GM23338 (cell line): ENCODE data around the gene DTNB. TPM values are rescaled to one million over a fixed set of nuclear protein-coding genes. Genes with fewer than 3 reads are reported as not detected.
"Not testable (repeated sequence)": the region's sequence is repeated elsewhere in the genome, so short reads cannot be mapped to it uniquely, and the experiment has no call there.

Experiments
- ATAC-seq: fragments of 200-7000 bp; cut with Tn5 transposase; 3 replicates; pipeline ENCODE4 v1.9.1; 2020
- DNase-seq: peaks from one replicate; pipeline ENCODE4 v3.0.0-alpha.2; 2015; ENCODE audit warnings: low spot score
- H2AFZ ChIP-seq: fragments of 200-600 bp; sonication (generic); 2 replicates; pipeline ENCODE4 v1.8.0; 2016; ENCODE audit warnings: antibody characterized with exemption, mild to moderate bottlenecking, moderate library complexity
- H3F3A ChIP-seq: fragments of 200-600 bp; sonication (generic); replicated peaks from 2 replicates; pipeline ENCODE4 v1.8.0; 2017; ENCODE audit warnings: antibody characterized with exemption, mixed run types, low read depth
- H3K27ac ChIP-seq: fragments of 200-600 bp; sonication (generic); 2 replicates; pipeline ENCODE4 v1.6.1; 2016; ENCODE audit warnings: low read depth
- H3K27me3 ChIP-seq: fragments of 200-600 bp; sonication (generic); 2 replicates; pipeline ENCODE4 v1.8.0; 2016; ENCODE audit warnings: mild to moderate bottlenecking, mixed run types, moderate library complexity; ENCODE audit not compliant: insufficient read depth
- H3K36me3 ChIP-seq: fragments of 200-600 bp; sonication (generic); 2 replicates; pipeline ENCODE4 v1.8.0; 2016; ENCODE audit warnings: mild to moderate bottlenecking; ENCODE audit not compliant: insufficient read depth
- H3K4me1 ChIP-seq: fragments of 200-600 bp; sonication (generic); 2 replicates; pipeline ENCODE4 v1.8.0; 2016; ENCODE audit warnings: mild to moderate bottlenecking, moderate library complexity; ENCODE audit not compliant: insufficient read depth
- H3K4me2 ChIP-seq: fragments of 200-600 bp; sonication (generic); 2 replicates; pipeline ENCODE4 v1.7.1; 2017; ENCODE audit warnings: mixed run types
- H3K4me3 ChIP-seq: fragments of 200-600 bp; sonication (generic); 2 replicates; pipeline ENCODE4 v1.6.1; 2016; ENCODE audit warnings: mixed run types
- H3K79me2 ChIP-seq: fragments of 200-600 bp; sonication (generic); replicated peaks from 2 replicates; pipeline ENCODE4 v1.8.0; 2017; ENCODE audit warnings: mild to moderate bottlenecking; ENCODE audit not compliant: insufficient read depth
- H3K9me2 ChIP-seq: fragments of 200-600 bp; sonication (generic); 2 replicates; pipeline ENCODE4 v1.8.0; 2017; ENCODE audit not compliant: insufficient read depth
- H4K20me1 ChIP-seq: fragments of 200-600 bp; sonication (generic); replicated peaks from 2 replicates; pipeline ENCODE4 v1.8.0; 2017; ENCODE audit warnings: mild to moderate bottlenecking; ENCODE audit not compliant: insufficient read depth
- H3K27ac Mint-ChIP-seq: 2 replicates; pipeline ENCODE4 v1.8.0; 2020; ENCODE audit warnings: inconsistent platforms, mild to moderate bottlenecking, moderate library complexity, mixed read lengths
- H3K27me3 Mint-ChIP-seq: 3 replicates; pipeline ENCODE4 v1.8.0; 2022; ENCODE audit warnings: low read depth, mild to moderate bottlenecking, moderate library complexity, mixed read lengths, inconsistent platforms; ENCODE audit not compliant: insufficient read depth, poor library complexity
- H3K36me3 Mint-ChIP-seq: 3 replicates; pipeline ENCODE4 v1.8.0; 2021; ENCODE audit warnings: low read depth, mild to moderate bottlenecking, inconsistent platforms, moderate library complexity, mixed read lengths
- H3K4me1 Mint-ChIP-seq: 3 replicates; pipeline ENCODE4 v1.8.0; 2020; ENCODE audit warnings: mild to moderate bottlenecking, inconsistent platforms, mixed read lengths
- H3K4me3 Mint-ChIP-seq: 3 replicates; pipeline ENCODE4 v1.8.0; 2021; ENCODE audit warnings: moderate library complexity, mild to moderate bottlenecking, inconsistent platforms, mixed read lengths
- H3K9me3 Mint-ChIP-seq: 3 replicates; pipeline ENCODE4 v1.8.0; 2020; ENCODE audit warnings: moderate library complexity, mild to moderate bottlenecking, inconsistent platforms, mixed read lengths
- CREB1 ChIP-seq: fragments of 250-450 bp; sonication (Bioruptor Pico); IDR thresholded peaks from 2 replicates; pipeline ENCODE4 v1.5.0; 2020; ENCODE audit warnings: low read depth, mild to moderate bottlenecking, moderate library complexity
- CTCF ChIP-seq, 2 experiments: fragments of 200-600 bp in 1 of 2; sonication (generic) in 1 of 2; conservative IDR thresholded peaks; 2 replicates each; pipeline versions ENCODE4 v1.5.1 to v1.6.1; 2016 to 2017; ENCODE audit warnings: antibody characterized with exemption in 2 of 2, low read depth in 2 of 2, mild to moderate bottlenecking in 2 of 2, moderate library complexity in 1 of 2
- EZH2 ChIP-seq: fragments of 200-600 bp; sonication (generic); IDR thresholded peaks from one replicate; pipeline ENCODE4 v1.8.0; 2017; ENCODE audit warnings: antibody characterized with exemption, mild to moderate bottlenecking, low read depth; ENCODE audit not compliant: unreplicated experiment
- JUNB ChIP-seq: IDR thresholded peaks from one replicate; pipeline ENCODE4 v1.6.1; 2016; ENCODE audit warnings: antibody characterized with exemption; ENCODE audit not compliant: unreplicated experiment
- NANOG ChIP-seq: IDR thresholded peaks from 2 replicates; pipeline ENCODE4 v1.6.1; 2016; ENCODE audit warnings: antibody characterized with exemption, borderline replicate concordance
- STAT1 ChIP-seq: IDR thresholded peaks from one replicate; pipeline ENCODE4 v1.6.1; 2016; ENCODE audit warnings: antibody characterized with exemption; ENCODE audit not compliant: unreplicated experiment
- ZNF114 ChIP-seq: fragments of 250-450 bp; sonication (Bioruptor Pico); IDR thresholded peaks from 2 replicates; pipeline ENCODE4 v1.5.0; 2020; ENCODE audit warnings: mild to moderate bottlenecking, moderate library complexity
- ZNF462 ChIP-seq: fragments of 250-450 bp; sonication (Bioruptor Pico); IDR thresholded peaks from 2 replicates; pipeline ENCODE4 v1.5.0; 2020; ENCODE audit warnings: mild to moderate bottlenecking, moderate library complexity
- polyA plus RNA-seq: library from polyadenylated mRNA; unstranded; fragments of >200 nt; fragmentation: Nextera tagmentation; extraction: Ambion mirVana; gene quantifications from 2 replicates; pipeline ENCODE4 v1.2.1, GENCODE V29; 2016
- total RNA-seq: library from RNA; depleted of rRNA; stranded (reverse); fragments of >200 nt; shearing (Covaris generic); gene quantifications from 2 replicates; pipeline ENCODE4 v1.2.3, GENCODE V29; 2014

DTNB gene
- total and polyA plus RNA-seq, 2 experiments from 2014 or later = 22.1 to 29.4 TPM

- peaks cover 37% of the 10 kb centered on the region for H3K36me3 Mint-ChIP-seq
- H3K4me2 ChIP-seq = no peak overlapping the region
- H4K20me1 ChIP-seq = 0 out of 2 replicates have a peak, but pooled peaks cover 3% of the 10 kb centered on the region
- no peak overlapping the region for H3K4me3 ChIP-seq
- no peak for DNase-seq
- no peaks in the 10 kb centered on the region for H3K79me2 ChIP-seq
- peaks cover 3% of the 10 kb centered on the region for H3K27me3 Mint-ChIP-seq
- H3K27ac ChIP-seq = no peak overlapping the region
- TF ChIP-seq JUNB (no peak), STAT1 (no peak), NANOG (no peak), CREB1 (CRISPR knock-in tag) (no peak), CTCF (conservative IDR thresholded peaks at IDR 0.05; ENCODE audit: low read depth in 2 of 2) (no peak), EZH2 (no peak), ZNF114 (CRISPR knock-in tag) (no peak), ZNF462 (CRISPR knock-in tag) (no peak)
- no peaks in the 10 kb centered on the region for H3F3A ChIP-seq
- no peak for ATAC-seq
- no peaks in the 10 kb centered on the region for H3K27me3 ChIP-seq
- peaks cover 31% of the 10 kb centered on the region for H3K9me3 Mint-ChIP-seq
- no peak overlapping the region for H3K27ac Mint-ChIP-seq
- no peaks in the 10 kb centered on the region for H3K4me1 ChIP-seq
- peaks cover 3% of the 10 kb centered on the region; the same call in 2 of the 3 replicates for H3K4me1 Mint-ChIP-seq
- no peak overlapping the region for H3K4me3 Mint-ChIP-seq
- no peak overlapping the region for H2AFZ ChIP-seq
- no peaks in the 10 kb centered on the region for H3K9me2 ChIP-seq
- no peaks in the 10 kb centered on the region for H3K36me3 ChIP-seq
Measured at GRCh38 chr2:25534455-25534854, 138.9 kb downstream of the DTNB start.

GRCh38 chr2:25533771-25534170, 139.6 kb downstream of the DTNB start:
- Mint-ChIP-seq H3K9me3 (peaks cover 31% of the 10 kb centered on the region), H3K36me3 (peaks cover 37% of the 10 kb centered on the region)
- H3K27me3 Mint-ChIP-seq, H3K4me3 Mint-ChIP-seq, DNase-seq, ATAC-seq, H3K27me3 ChIP-seq, H3K4me1 Mint-ChIP-seq, H4K20me1 ChIP-seq, H3K27ac ChIP-seq, H3F3A ChIP-seq, H3K4me3 ChIP-seq, H2AFZ ChIP-seq, H3K4me2 ChIP-seq, H3K36me3 ChIP-seq, H3K4me1 ChIP-seq, H3K79me2 ChIP-seq, H3K27ac Mint-ChIP-seq, H3K9me2 ChIP-seq: not testable (repeated sequence)
